Upper lobe of left lung (tissue), 6 donors: ENCODE data around the gene SARDH. TPM values are rescaled to one million over a fixed set of nuclear protein-coding genes. Genes with fewer than 3 reads are reported as not detected.
A peak's percentile ranks its signal among the peaks of the same experiment; 100 is the strongest.

Experiments
- ATAC-seq, 2 donors: fragments of 200-7000 bp; cut with Tn5 transposase; one replicate each; pipeline ENCODE4 v1.9.1; 2022; ENCODE audit warnings: mild to moderate bottlenecking in 2 of 2, moderate library complexity in 2 of 2; ENCODE audit not compliant: low FRiP score in 2 of 2
- DNase-seq, 2 donors: peaks; one replicate each; pipeline ENCODE4 v3.0.0-alpha.2; 2019 to 2020
- H3K27ac ChIP-seq, 4 donors: fragments of 200-600 bp; sonication (generic); one replicate each; pipeline ENCODE4 v1.5.1; 2016 to 2019
- H3K27me3 ChIP-seq, 4 donors: fragments of 200-600 bp; sonication (generic); one replicate each; pipeline ENCODE4 v1.5.1; 2017 to 2019
- H3K36me3 ChIP-seq, 4 donors: fragments of 200-600 bp; sonication (generic); one replicate each; pipeline ENCODE4 v1.5.1; 2016 to 2019
- H3K4me1 ChIP-seq, 4 donors: fragments of 200-600 bp; sonication (generic); one replicate each; pipeline ENCODE4 v1.5.1; 2018 to 2019
- H3K4me3 ChIP-seq, 4 donors: fragments of 200-600 bp; sonication (generic); one replicate each; pipeline ENCODE4 v1.5.1; 2017 to 2019; ENCODE audit warnings: mild to moderate bottlenecking in 2 of 4, moderate library complexity in 1 of 4
- H3K9me3 ChIP-seq, 4 donors: fragments of 200-600 bp; sonication (generic); one replicate each; pipeline ENCODE4 v1.5.1; 2018 to 2019
- CTCF ChIP-seq, 6 experiments: fragments of 450-650 bp in 4 of 6; fragments of 200-600 bp in 2 of 6; sonication (generic) in 2 of 6; IDR thresholded peaks; one replicate each; pipeline ENCODE4 v1.5.1; 2016 to 2019; ENCODE audit warnings: antibody characterized with exemption in 6 of 6
- EP300 ChIP-seq, 4 donors: sonication (generic); formaldehyde crosslinking; IDR thresholded peaks; one replicate each; pipeline ENCODE4 v1.5.1; 2017; ENCODE audit warnings: antibody characterized with exemption in 4 of 4, control low read depth in 2 of 4
- POLR2A ChIP-seq, 4 donors: fragments of 450-650 bp; IDR thresholded peaks; one replicate each; pipeline ENCODE4 v1.5.1; 2016 to 2017; ENCODE audit warnings: antibody characterized with exemption in 4 of 4, mild to moderate bottlenecking in 2 of 4
- POLR2AphosphoS5 ChIP-seq, 2 donors: sonication (generic); formaldehyde crosslinking; IDR thresholded peaks; one replicate each; pipeline ENCODE4 v1.5.1; 2017; ENCODE audit warnings: antibody characterized with exemption in 2 of 2
- WGBS, 2 donors: methylation state at CpG; one replicate each; pipeline ENCODE4 v1.1.5; 2017 to 2018; 5-methylcytosine and 5-hydroxymethylcytosine counted together
- total RNA-seq, 6 donors: library from RNA; depleted of rRNA in 4 of 6; stranded (reverse); fragments of >200 nt in 4 of 6; gene quantifications; one replicate each; pipeline versions ENCODE4 v1.1.0 to v1.2.1, GENCODE V29; 2016 to 2021
- donor health status: DM: no; HTN: no; CAD: no; lungs with moderate emphysema.
- donor health status: DM: no; HTN: yes; CAD: no; lungs with severe emphysema.

Gene SARDH
- total RNA-seq, 6 donors from 2014 or later, result 0.79 to 37.7 (median 4.2) TPM

- ATAC-seq, result no peak
- no peaks in the 10 kb centered on the region for H3K27me3 ChIP-seq
- no peak overlapping the region for H3K4me3 ChIP-seq
- peak; percentile 6 to 42 for TF ChIP-seq POLR2AphosphoS5 (IDR thresholded peaks at IDR 0.05)
- TF ChIP-seq CTCF (IDR thresholded peaks at IDR 0.05), result no peak
- no peak for TF ChIP-seq POLR2A (IDR thresholded peaks at IDR 0.05)
- no peak for TF ChIP-seq EP300 (IDR thresholded peaks at IDR 0.05)
- H3K4me1 ChIP-seq, result peaks cover 11 to 23% (median 13%) of the 10 kb centered on the region in 4 donors
- H3K9me3 ChIP-seq, result no peaks in the 10 kb centered on the region
- no peaks in the 10 kb centered on the region for H3K36me3 ChIP-seq
- peak overlapping the region; percentile 33 to 69 (median 50) for H3K27ac ChIP-seq
- DNase-seq, result peak in 1 of 2 donors; percentile 42
- 52 to 56% methylated on average over 12 of the region's 12 CpGs for WGBS, 2 donors
Measured at GRCh38 chr9:133706307-133707050, 31.7 kb downstream of the SARDH start.

GRCh38 chr9:133705576-133705975 is 32.6 kb downstream of the SARDH start:
- no peaks in the 10 kb centered on the region for H3K27me3 ChIP-seq
- peaks cover 16 to 31% (median 20%) of the 10 kb centered on the region in 4 donors for H3K4me1 ChIP-seq
- no peak for TF ChIP-seq CTCF (IDR thresholded peaks at IDR 0.05)
- TF ChIP-seq EP300 (IDR thresholded peaks at IDR 0.05), result no peak
- TF ChIP-seq POLR2A (IDR thresholded peaks at IDR 0.05), result no peak
- no peak for TF ChIP-seq POLR2AphosphoS5 (IDR thresholded peaks at IDR 0.05)
- DNase-seq (no peak), ATAC-seq (no peak)
- no peaks in the 10 kb centered on the region for H3K9me3 ChIP-seq
- H3K4me3 ChIP-seq, result no peak overlapping the region
- WGBS, 2 donors, result 88 to 89% methylated on average over 10 of the region's 10 CpGs
- H3K27ac ChIP-seq, result no peak overlapping the region
- no peaks in the 10 kb centered on the region for H3K36me3 ChIP-seq

GRCh38 chr9:133704711-133705181 is 33.4 kb downstream of the SARDH start:
- DNase-seq (peak in 1 of 2 donors; percentile 53), ATAC-seq (no peak)
- no peak overlapping the region for H3K27ac ChIP-seq
- 88 to 90% methylated on average over 13 to 19 of the region's 23 CpGs for WGBS, 2 donors
- no peaks in the 10 kb centered on the region for H3K27me3 ChIP-seq
- TF ChIP-seq POLR2AphosphoS5 (IDR thresholded peaks at IDR 0.05) (no peak), CTCF (IDR thresholded peaks at IDR 0.05) (no peak), EP300 (IDR thresholded peaks at IDR 0.05) (no peak), POLR2A (IDR thresholded peaks at IDR 0.05) (no peak)
- peaks cover 16 to 31% (median 20%) of the 10 kb centered on the region in 4 donors for H3K4me1 ChIP-seq
- no peaks in the 10 kb centered on the region for H3K36me3 ChIP-seq
- no peak overlapping the region for H3K4me3 ChIP-seq
- H3K9me3 ChIP-seq, result no peaks in the 10 kb centered on the region

- Histone ChIP-seq H3K9me3 (no peaks in the 10 kb centered on the region), H3K27ac (no peak overlapping the region), H3K27me3 (no peaks in the 10 kb centered on the region), H3K4me1 (peaks cover 16 to 31% (median 20%) of the 10 kb centered on the region in 4 donors), H3K36me3 (no peaks in the 10 kb centered on the region), H3K4me3 (no peak overlapping the region)
- TF ChIP-seq POLR2AphosphoS5 (IDR thresholded peaks at IDR 0.05), result no peak
- no peak for TF ChIP-seq EP300 (IDR thresholded peaks at IDR 0.05)
- WGBS, 2 donors, result 86 to 90% methylated on average over 7 to 21 of the region's 21 CpGs
- DNase-seq (peak in 1 of 2 donors; percentile 61), ATAC-seq (no peak)
Measured at GRCh38 chr9:133703591-133704399, 34.4 kb downstream of the SARDH start.
